K562 (cell line): ENCODE measurements around the gene ALDH16A1. TPM values are rescaled to one million over a fixed set of nuclear protein-coding genes. Genes with fewer than 3 reads are reported as not detected.

ENCODE experiments used
- ATAC-seq: fragments of 200-7000 bp; cut with Tn5 transposase; 3 replicates; pipeline ENCODE4 v1.9.1; 2020; ENCODE audit warnings: moderate library complexity
- BruUV-seq: library from RNA; stranded (reverse); fragments of 400-500 nt; replicated peaks from 2 replicates; lab custom pipeline; 2021; lab: Mats Ljungman, UMichigan
- CTCF ChIA-PET: fragments of 300-600 bp; formaldehyde crosslinking; extraction: SDS; loops from one replicate; lab custom pipeline; 2021; ENCODE audit warnings: low intra/inter-chr PET ratio; lab: Yijun Ruan, JAX
- POLR2A ChIA-PET: fragments of 300-600, 350-650 bp; sonication (Branson Sonifier 250); formaldehyde crosslinking; extraction: SDS; loops from one replicate; lab custom pipeline; 2021; ENCODE audit warnings: antibody characterized with exemption, inconsistent platforms; lab: Yijun Ruan, JAX
- DNase-seq, 4 experiments: peaks; one replicate each; pipeline versions ENCODE4 v3.0.0 to v3.0.0-alpha.2; 2011 to 2018; ENCODE audit warnings: low spot score in 3 of 4, mixed read lengths in 3 of 4; ENCODE audit errors: extremely low read depth in 1 of 4
- FAIRE-seq: peaks from 2 replicates; lab custom pipeline; 2011; peaks lifted over from hg19 to GRCh38; lab: Jason Lieb, UNC
- H2AFZ ChIP-seq: 2 replicates; pipeline ENCODE4 v1.6.0; 2011; ENCODE audit warnings: low read depth, low read length, control low read depth, inconsistent platforms
- H3K27ac ChIP-seq: fragments of 200-600 bp; 3 replicates; pipeline ENCODE4 v1.8.0; 2011; ENCODE audit warnings: low read depth, mild to moderate bottlenecking, control low read depth, inconsistent platforms, low read length, moderate library complexity, mixed read lengths; ENCODE audit errors: extremely low read depth
- H3K27me3 ChIP-seq, 2 experiments: fragments of 300-600 bp in 1 of 2; 2 replicates in 1 of 2; 3 replicates in 1 of 2; pipeline versions ENCODE4 v1.6.0 to v1.8.0; 2011; ENCODE audit warnings: inconsistent platforms in 2 of 2, low read length in 2 of 2, mild to moderate bottlenecking in 1 of 2, mixed read lengths in 1 of 2, moderate library complexity in 1 of 2; ENCODE audit not compliant: control insufficient read depth in 2 of 2, insufficient read depth in 2 of 2
- H3K36me3 ChIP-seq: fragments of 300-600 bp; 3 replicates; pipeline ENCODE4 v1.8.0; 2011; ENCODE audit warnings: mild to moderate bottlenecking, low read length, inconsistent platforms; ENCODE audit not compliant: control insufficient read depth, insufficient read depth
- H3K4me1 ChIP-seq, 2 experiments: fragments of 200-600 bp in 1 of 2; replicated peaks in 1 of 2; 2 replicates in 1 of 2; 3 replicates in 1 of 2; pipeline versions ENCODE4 v1.5.1 to v1.8.0; 2011; ENCODE audit warnings: inconsistent platforms in 2 of 2, low read length in 2 of 2, mild to moderate bottlenecking in 1 of 2, mixed read lengths in 1 of 2, moderate library complexity in 1 of 2; ENCODE audit not compliant: control insufficient read depth in 2 of 2, insufficient read depth in 2 of 2
- H3K4me2 ChIP-seq: 2 replicates; pipeline ENCODE4 v1.6.1; 2011; ENCODE audit warnings: low read length, control low read depth, inconsistent platforms, mixed read lengths; ENCODE audit not compliant: insufficient read depth
- H3K4me3 ChIP-seq: fragments of 200-600 bp; sonication (generic), shearing (Covaris generic); 2 replicates; pipeline ENCODE4 v1.5.1; 2016; ENCODE audit warnings: control low read depth, inconsistent platforms
- H3K79me2 ChIP-seq: fragments of 200-600 bp; 3 replicates; pipeline ENCODE4 v1.8.0; 2011; ENCODE audit warnings: low read length, inconsistent platforms; ENCODE audit not compliant: control insufficient read depth, insufficient read depth
- H3K9ac ChIP-seq, 2 experiments: 2 replicates each; pipeline versions ENCODE4 v1.6.0 to v1.6.1; 2011; ENCODE audit warnings: low read depth in 2 of 2, low read length in 2 of 2, control low read depth in 1 of 2, inconsistent platforms in 1 of 2, mild to moderate bottlenecking in 1 of 2, mixed read lengths in 1 of 2; ENCODE audit not compliant: insufficient read depth in 1 of 2
- H3K9me1 ChIP-seq: one replicate; pipeline ENCODE4 v1.6.0; 2011; ENCODE audit warnings: inconsistent platforms, mild to moderate bottlenecking, low read length, moderate library complexity; ENCODE audit not compliant: control insufficient read depth, insufficient read depth
- H3K9me3 ChIP-seq: replicated peaks from 2 replicates; pipeline ENCODE4 v1.5.1; 2011; ENCODE audit warnings: low read depth, low read length, inconsistent platforms; ENCODE audit not compliant: control insufficient read depth, insufficient read depth
- H4K20me1 ChIP-seq: replicated peaks from 2 replicates; pipeline ENCODE4 v1.6.1; 2011; ENCODE audit warnings: low read length, inconsistent platforms, mixed read lengths; ENCODE audit not compliant: control insufficient read depth, insufficient read depth
- CHD2 ChIP-seq: IDR thresholded peaks from 2 replicates; pipeline ENCODE4 v1.6.1; 2011; ENCODE audit warnings: low read depth, low read length
- E2F5 ChIP-seq: sonication (generic); formaldehyde crosslinking; IDR thresholded peaks from 2 replicates; pipeline ENCODE4 v1.8.0; 2022; ENCODE audit warnings: mild to moderate bottlenecking, missing genetic modification reagents
- FOS ChIP-seq: IDR thresholded peaks from 3 replicates; pipeline ENCODE4 v1.6.1; 2011; ENCODE audit not compliant: insufficient read length; ENCODE audit errors: extremely low read depth
- FOXK1 ChIP-seq: sonication (generic); formaldehyde crosslinking; IDR thresholded peaks from 2 replicates; pipeline ENCODE4 v1.8.0; 2022; ENCODE audit warnings: missing genetic modification reagents, mild to moderate bottlenecking, borderline replicate concordance
- KAT2B ChIP-seq: IDR thresholded peaks from one replicate; pipeline ENCODE4 v1.6.1; 2012; ENCODE audit warnings: low read depth, mild to moderate bottlenecking, control low read depth, inconsistent platforms, low read length, moderate library complexity
- NUFIP1 ChIP-seq: fragments of 450-650 bp; IDR thresholded peaks from 2 replicates; pipeline ENCODE4 v1.6.1; 2018; ENCODE audit not compliant: partially characterized antibody
- STAT5A ChIP-seq: IDR thresholded peaks from 2 replicates; pipeline ENCODE4 v1.6.1; 2012; ENCODE audit warnings: low read length, inconsistent platforms, borderline replicate concordance
- STAT5B ChIP-seq: fragments of 250-450 bp; sonication (Bioruptor Pico); IDR thresholded peaks from 2 replicates; pipeline ENCODE4 v1.8.0; 2021; ENCODE audit warnings: mild to moderate bottlenecking, inconsistent platforms
- TRIM24 ChIP-seq, 2 experiments: fragments of 450-650 bp; IDR thresholded peaks; 2 replicates each; pipeline ENCODE4 v1.6.1; 2016
- ZNF165 ChIP-seq: fragments of 250-450 bp; sonication (Bioruptor Pico); IDR thresholded peaks from 2 replicates; pipeline ENCODE4 v1.4.0; 2020; ENCODE audit warnings: borderline replicate concordance
- ZNF23 ChIP-seq: fragments of 250-450 bp; sonication (Bioruptor Pico); IDR thresholded peaks from 2 replicates; pipeline ENCODE4 v1.4.0; 2020; ENCODE audit warnings: mild to moderate bottlenecking
- ZNF75A ChIP-seq: fragments of 450-650 bp; formaldehyde crosslinking; IDR thresholded peaks from 2 replicates; pipeline ENCODE4 v1.4.0; 2020; ENCODE audit warnings: mild to moderate bottlenecking
- ZNF830 ChIP-seq: fragments of 250-450 bp; sonication (Bioruptor Pico); IDR thresholded peaks from 2 replicates; pipeline ENCODE4 v1.5.0; 2021; ENCODE audit warnings: mild to moderate bottlenecking
- WGBS: fragments of 100-300 bp; shearing (Covaris generic); methylation state at CpG from one replicate; pipeline ENCODE4 v1.1.6; 2016; ENCODE audit warnings: low coverage, mixed read lengths; ENCODE audit not compliant: insufficient coverage; ENCODE audit errors: missing lambda C conversion rate; 5-methylcytosine and 5-hydroxymethylcytosine counted together
- in situ Hi-C: fragments of 300-500 bp; cut with MboI; formaldehyde crosslinking; loops from 4 replicates; pipeline ENCODE4 v1.15.0; 2018; ENCODE audit warnings: inconsistent platforms, mixed read lengths
- intact Hi-C: fragments of 100-400 bp; cut with micrococcal nuclease; formaldehyde crosslinking; loops from 2 replicates; pipeline ENCODE4 v1.14.2; 2022
- polyA plus RNA-seq, 8 experiments: library from polyadenylated mRNA; depleted of rRNA in 4 of 8; stranded (reverse) in 5 of 8; unstranded in 3 of 8; fragments of >200 nt; fragmentation: Nextera tagmentation in 2 of 8; fragmentation: Illumina TruSeq in 1 of 8; extraction: Ambion mirVana in 2 of 8; extraction: Trizol in 1 of 8; gene quantifications; 2 replicates each; pipeline versions ENCODE4 v1.2.1 to v1.2.3, GENCODE V29; 2011 to 2014; ENCODE audit warnings: inconsistent platforms in 1 of 8, missing spikeins in 1 of 8
- total RNA-seq, 7 experiments: library from RNA; depleted of rRNA in 6 of 7; stranded (reverse); fragments of >200 nt in 6 of 7; fragmentation: Illumina TruSeq in 2 of 7; extraction: Trizol in 2 of 7; gene quantifications; 2 replicates each; pipeline versions ENCODE4 v1.2.1 to v1.2.3, GENCODE V29; 2011 to 2021; ENCODE audit warnings: low replicate concordance in 1 of 7

ALDH16A1 gene
- total and polyA plus RNA-seq, 9 of the 15 experiments (the other 6 are each of a cell fraction or from before 2014, with no cell fraction given) = 2.2 to 52.2 (median 7.6) TPM

- Histone ChIP-seq H3K4me3 (peak overlapping the region; percentile 12; the same call in 1 of the 2 replicates), H2AFZ (no peak overlapping the region; the same call in 1 of the 2 replicates), H3K36me3 (no peaks in the 10 kb centered on the region; the same call in 2 of the 3 replicates), H3K9ac (peak overlapping the region in 1 of 2 experiments; percentile 87; a peak in 2 of 4 replicates), H3K27me3 (no peaks in the 10 kb centered on the region), H3K27ac (no peak overlapping the region), H3K4me2 (peak overlapping the region; percentile 80; the same call in 1 of the 2 replicates), H3K4me1 (peaks cover 37 to 81% of the 10 kb centered on the region in 2 experiments), H4K20me1 (no peaks in the 10 kb centered on the region), H3K9me3 (no peaks in the 10 kb centered on the region), H3K9me1 (no peaks in the 10 kb centered on the region), H3K79me2 (peaks cover 9% of the 10 kb centered on the region)
- in situ Hi-C loops = no loop called here
- POLR2A ChIA-PET = interaction anchor here (0.7 to 1.7 kb wide), 4 partner anchors 12 to 46 kb away, joined by 3 to 4 read pairs (median 4); partner anchors contain the start of gene ALDH16A1
- no peak for FAIRE-seq
- TF ChIP-seq CHD2 (no peak), E2F5 (no peak), ZNF830 (CRISPR knock-in tag) (no peak), NUFIP1 (no peak), ZNF165 (CRISPR knock-in tag) (no peak), STAT5B (CRISPR knock-in tag) (no peak), ZNF75A (CRISPR knock-in tag) (no peak), ZNF23 (CRISPR knock-in tag) (no peak), FOXK1 (no peak), KAT2B (no peak), FOS (no peak), STAT5A (no peak), TRIM24 (IDR thresholded peaks at IDR 0.05) (no peak)
- no peak for ATAC-seq
- CTCF ChIA-PET = no interaction called here
- intact Hi-C loops = no loop called here
- BruUV-seq = no TSS peak
- WGBS = 70% methylated on average over 11 of the region's 29 CpGs
- no peak for DNase-seq
Measured at GRCh38 chr19:49428547-49429451, 24.2 kb upstream of the ALDH16A1 start.
